Tibial artery (tissue), 4 donors: ENCODE measurements around the gene NPC1.

ENCODE experiments used
- DNase-seq, 2 donors: peaks; one replicate each; pipeline ENCODE4 v3.0.0-alpha.2; 2019
- H3K27ac ChIP-seq, 2 donors: fragments of 200-600 bp; sonication (generic) in 1 of 2; 1 replicate in 1 of 2; 2 replicates in 1 of 2; pipeline ENCODE4 v1.5.1; 2018 to 2019; ENCODE audit warnings: mild to moderate bottlenecking in 1 of 2
- H3K27me3 ChIP-seq, 2 donors: fragments of 200-600 bp; sonication (generic) in 1 of 2; one replicate each; pipeline versions ENCODE4 v1.5.1 to v1.6.0; 2016 to 2019
- H3K36me3 ChIP-seq, 3 donors: fragments of 200-600 bp; sonication (generic) in 2 of 3; one replicate each; pipeline ENCODE4 v1.5.1; 2016 to 2019; ENCODE audit warnings: mild to moderate bottlenecking in 2 of 3
- H3K4me1 ChIP-seq, 4 donors: fragments of 200-600 bp; sonication (generic) in 2 of 4; 1 replicate in 3 of 4; 2 replicates in 1 of 4; pipeline ENCODE4 v1.5.1; 2016 to 2019
- H3K4me3 ChIP-seq, 2 donors: fragments of 200-600 bp; sonication (generic) in 1 of 2; 1 replicate in 1 of 2; 2 replicates in 1 of 2; pipeline ENCODE4 v1.5.1; 2018 to 2019; ENCODE audit warnings: mild to moderate bottlenecking in 2 of 2
- H3K9me3 ChIP-seq, 3 donors: fragments of 200-600 bp; sonication (generic) in 1 of 3; one replicate each; pipeline ENCODE4 v1.5.1; 2016 to 2019
- intact Hi-C: fragments of 100-400 bp; cut with DNase I; formaldehyde crosslinking; loops from one replicate; pipeline ENCODE4 v1.15.0; 2023; ENCODE audit warnings: low total_unique reads
- TF ChIP-seq, protein P1 (sequence below), 2 experiments: fragments of 200-600 bp in 1 of 2; fragments of 450-650 bp in 1 of 2; IDR thresholded peaks; one replicate each; pipeline ENCODE4 v1.5.1; 2017 to 2019; ENCODE audit warnings: antibody characterized with exemption in 2 of 2, mild to moderate bottlenecking in 1 of 2, moderate library complexity in 1 of 2

The NPC1 gene

DNA sequence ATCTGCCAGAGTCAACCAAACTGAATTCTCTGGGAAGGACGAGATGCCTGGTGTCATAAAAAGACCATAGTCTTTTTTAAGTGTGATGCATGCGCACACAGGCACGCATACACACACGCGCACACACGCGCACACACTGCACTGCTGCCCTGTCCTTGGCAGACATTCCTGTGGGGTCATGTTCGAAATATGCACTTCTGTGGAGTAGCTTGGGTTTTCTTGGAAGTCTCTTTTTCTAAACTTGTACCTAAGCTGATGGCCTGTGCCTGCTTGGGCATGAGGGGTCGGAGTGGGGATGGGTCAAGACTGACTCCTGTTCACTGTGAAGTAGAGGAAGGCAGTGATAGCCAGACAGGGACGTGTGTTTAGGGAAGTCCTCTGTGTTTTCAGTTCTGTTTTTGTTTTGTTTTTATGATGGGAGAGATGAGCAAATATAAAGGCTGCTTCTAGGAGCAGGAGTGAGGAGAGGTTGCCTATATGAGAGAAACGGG is 87.0 kb downstream of the NPC1 start:
- H3K9me3 ChIP-seq: no peaks in the 10 kb centered on the region
- H3K36me3 ChIP-seq: no peaks in the 10 kb centered on the region
- TF ChIP-seq, protein P1, sequence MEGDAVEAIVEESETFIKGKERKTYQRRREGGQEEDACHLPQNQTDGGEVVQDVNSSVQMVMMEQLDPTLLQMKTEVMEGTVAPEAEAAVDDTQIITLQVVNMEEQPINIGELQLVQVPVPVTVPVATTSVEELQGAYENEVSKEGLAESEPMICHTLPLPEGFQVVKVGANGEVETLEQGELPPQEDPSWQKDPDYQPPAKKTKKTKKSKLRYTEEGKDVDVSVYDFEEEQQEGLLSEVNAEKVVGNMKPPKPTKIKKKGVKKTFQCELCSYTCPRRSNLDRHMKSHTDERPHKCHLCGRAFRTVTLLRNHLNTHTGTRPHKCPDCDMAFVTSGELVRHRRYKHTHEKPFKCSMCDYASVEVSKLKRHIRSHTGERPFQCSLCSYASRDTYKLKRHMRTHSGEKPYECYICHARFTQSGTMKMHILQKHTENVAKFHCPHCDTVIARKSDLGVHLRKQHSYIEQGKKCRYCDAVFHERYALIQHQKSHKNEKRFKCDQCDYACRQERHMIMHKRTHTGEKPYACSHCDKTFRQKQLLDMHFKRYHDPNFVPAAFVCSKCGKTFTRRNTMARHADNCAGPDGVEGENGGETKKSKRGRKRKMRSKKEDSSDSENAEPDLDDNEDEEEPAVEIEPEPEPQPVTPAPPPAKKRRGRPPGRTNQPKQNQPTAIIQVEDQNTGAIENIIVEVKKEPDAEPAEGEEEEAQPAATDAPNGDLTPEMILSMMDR (IDR thresholded peaks at IDR 0.05): no peak
- no peak overlapping the region for H3K4me3 ChIP-seq
- intact Hi-C loops: no loop called here
- H3K27me3 ChIP-seq: no peaks in the 10 kb centered on the region
- peaks cover 0 to 25% (median 13%) of the 10 kb centered on the region in 4 donors for H3K4me1 ChIP-seq
- DNase-seq: peak in 1 of 2 donors; percentile 68
- peak overlapping the region; percentile 45 to 59 for H3K27ac ChIP-seq

DNA sequence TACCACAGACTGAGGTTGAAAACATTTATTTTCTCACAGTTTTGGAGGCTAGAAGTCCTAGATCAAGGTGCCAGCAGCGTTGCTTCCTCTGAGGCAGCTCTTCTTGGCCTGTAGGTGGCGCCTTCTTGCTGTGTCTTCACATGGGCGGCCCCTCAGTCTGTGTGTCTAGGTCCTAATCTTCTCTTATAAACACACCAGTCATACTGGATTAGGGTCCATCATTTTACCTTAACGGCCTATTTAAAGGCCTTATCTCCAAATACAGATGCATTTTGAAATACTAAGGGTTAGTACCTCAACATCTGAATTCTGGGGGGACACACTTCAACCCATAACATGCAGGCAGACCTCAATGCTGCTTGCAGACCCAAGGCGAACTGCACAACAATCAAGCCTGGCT is 87.4 kb downstream of the NPC1 start:
- intact Hi-C loops: no loop called here

DNA sequence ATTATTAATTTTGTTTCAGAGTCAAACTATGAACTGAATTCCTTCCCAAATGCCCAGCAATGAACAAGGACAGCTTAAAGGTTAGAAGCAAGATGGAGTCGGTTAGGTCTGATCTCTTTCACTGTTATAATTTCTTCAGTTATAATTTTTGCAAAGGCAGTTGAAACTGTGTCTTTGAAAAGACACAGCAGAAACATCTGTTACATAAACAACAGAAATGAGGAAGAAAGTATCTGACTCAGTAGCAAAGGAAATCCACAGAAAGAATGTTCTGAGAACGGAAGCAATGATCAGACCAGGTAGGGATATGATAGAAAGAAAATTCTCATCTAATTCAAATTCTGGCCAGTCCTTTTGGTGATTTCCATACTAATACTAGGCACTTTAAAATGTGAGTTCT is 88.2 kb downstream of the NPC1 start:
- DNase-seq: no peak
- Histone ChIP-seq H3K9me3 (no peaks in the 10 kb centered on the region), H3K27ac (peak overlapping the region; percentile 45 to 59), H3K27me3 (no peaks in the 10 kb centered on the region), H3K4me1 (peaks cover 0 to 23% (median 10%) of the 10 kb centered on the region in 4 donors), H3K4me3 (no peak overlapping the region), H3K36me3 (no peaks in the 10 kb centered on the region)
- intact Hi-C loops: no loop called here
- TF ChIP-seq, protein P1 (IDR thresholded peaks at IDR 0.05): no peak

More for the DNA sequence above, 87.4 kb downstream of the NPC1 start:
- Histone ChIP-seq H3K27ac (peak overlapping the region; percentile 45 to 59), H3K4me1 (peaks cover 0 to 23% (median 10%) of the 10 kb centered on the region in 4 donors), H3K36me3 (no peaks in the 10 kb centered on the region), H3K4me3 (no peak overlapping the region), H3K9me3 (no peaks in the 10 kb centered on the region), H3K27me3 (no peaks in the 10 kb centered on the region)
- peak; percentile 71 to 78 for DNase-seq
- TF ChIP-seq, protein P1 (IDR thresholded peaks at IDR 0.05): peak; percentile 62 to 64

DNA sequence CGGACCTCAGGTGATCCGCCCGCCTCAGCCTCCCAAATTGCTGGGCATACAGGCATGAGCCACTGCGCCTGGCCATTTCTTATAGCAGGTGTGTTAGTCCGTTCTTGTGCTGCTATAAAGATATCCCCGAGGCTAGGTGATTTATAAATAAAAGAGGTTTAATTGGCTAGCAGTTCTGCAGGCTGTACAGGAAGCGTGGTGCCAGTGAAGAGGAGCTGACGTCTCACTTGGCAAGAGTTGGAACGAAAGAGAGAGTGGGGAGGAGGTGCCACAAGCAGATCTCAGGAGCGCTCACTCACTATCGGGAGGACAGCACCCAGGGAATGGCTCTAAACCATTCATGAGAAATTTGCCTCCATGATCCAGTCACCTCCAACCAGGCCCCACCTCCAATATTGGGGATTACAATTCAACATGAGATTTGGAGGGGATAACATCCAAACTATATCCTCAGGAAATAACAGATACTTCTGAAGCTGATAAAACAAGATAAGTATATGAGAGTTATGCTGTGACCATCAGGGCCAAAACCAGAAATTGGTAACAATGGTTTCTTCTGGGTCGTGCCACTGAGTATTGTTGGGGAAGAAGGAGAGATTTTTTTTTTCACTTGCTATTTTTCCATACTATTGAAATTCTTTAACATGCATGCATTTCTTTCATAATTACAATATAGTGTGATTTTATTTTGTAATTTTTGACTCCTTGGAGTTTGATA is 90.4 kb downstream of the NPC1 start:
- TF ChIP-seq, protein P1 (IDR thresholded peaks at IDR 0.05): no peak
- H3K4me1 ChIP-seq: peaks cover 0 to 19% (median 4%) of the 10 kb centered on the region in 4 donors
- no peaks in the 10 kb centered on the region for H3K27me3 ChIP-seq
- no peak overlapping the region for H3K27ac ChIP-seq
- DNase-seq: no peak
- no peaks in the 10 kb centered on the region for H3K9me3 ChIP-seq
- intact Hi-C loops: no loop called here
- H3K36me3 ChIP-seq: no peaks in the 10 kb centered on the region
- no peak overlapping the region for H3K4me3 ChIP-seq

DNA sequence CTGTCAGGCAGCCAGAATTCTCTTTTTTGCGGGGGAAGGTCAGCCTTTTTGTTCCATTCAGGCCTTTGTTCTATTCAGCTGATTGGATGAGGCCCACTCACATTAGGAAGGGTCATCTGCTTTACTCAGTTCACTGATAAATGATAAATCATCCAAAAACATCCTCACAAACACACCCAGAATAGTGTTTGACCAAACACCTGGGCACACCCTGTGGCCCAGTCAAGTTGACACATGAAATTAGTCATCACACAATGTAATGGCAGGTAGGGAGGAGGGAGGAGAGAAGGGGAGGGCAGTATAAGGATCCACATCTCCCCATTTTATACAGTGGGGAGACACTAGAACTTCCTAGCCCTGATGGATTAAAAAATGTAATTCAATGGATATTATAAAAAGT is 91.3 kb downstream of the NPC1 start:
- intact Hi-C loops: no loop called here
- TF ChIP-seq, protein P1 (IDR thresholded peaks at IDR 0.05): no peak
- Histone ChIP-seq H3K4me1 (peaks cover 0 to 19% (median 4%) of the 10 kb centered on the region in 4 donors), H3K4me3 (no peak overlapping the region), H3K27me3 (no peaks in the 10 kb centered on the region), H3K9me3 (no peaks in the 10 kb centered on the region), H3K27ac (no peak overlapping the region), H3K36me3 (no peaks in the 10 kb centered on the region)
- DNase-seq: no peak
